ENCODE measurements around the gene PNLIPRP2.

PNLIPRP2 gene

GRCh38 chr10:116683821-116684220 is 63.1 kb downstream of the PNLIPRP2 start:
- no peak for DNase-seq (ENCODE audit: low read depth)

- no peak for DNase-seq (ENCODE audit: low read depth)
Observed at GRCh38 chr10:116684781-116685180, 64.0 kb downstream of the PNLIPRP2 start.

GRCh38 chr10:116685807-116686206 is 65.1 kb downstream of the PNLIPRP2 start:
- DNase-seq (ENCODE audit: low read depth): no peak

- DNase-seq (ENCODE audit: low read depth): no peak
Observed at GRCh38 chr10:116686632-116687031, 65.9 kb downstream of the PNLIPRP2 start.

DNA sequence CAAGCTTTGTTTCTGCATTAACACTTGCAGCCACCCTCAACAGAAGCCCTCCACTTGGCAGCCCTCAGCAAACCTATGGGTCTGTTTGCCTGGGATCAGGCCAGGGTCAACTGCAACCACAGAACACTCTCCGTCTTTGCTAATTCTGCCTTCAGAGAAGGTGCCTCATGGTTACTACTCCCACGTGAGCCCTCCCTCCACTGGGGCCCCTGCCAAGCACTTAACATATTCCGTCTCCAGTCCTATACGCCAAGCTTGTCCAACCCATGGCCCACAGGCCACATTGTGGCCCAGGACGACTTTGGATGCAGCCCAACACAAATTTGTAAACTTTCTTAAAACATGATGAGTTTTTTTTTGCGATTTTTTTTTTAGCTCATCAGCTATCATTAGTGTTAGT is 66.9 kb downstream of the PNLIPRP2 start:
- no peak for DNase-seq (ENCODE audit: low read depth)

- peak; percentile 13 for DNase-seq (ENCODE audit: low read depth)
Observed at GRCh38 chr10:116688241-116688711, 67.5 kb downstream of the PNLIPRP2 start.

- no peak for DNase-seq (ENCODE audit: low read depth)
Observed at GRCh38 chr10:116688741-116689495, 68.2 kb downstream of the PNLIPRP2 start.

DNA sequence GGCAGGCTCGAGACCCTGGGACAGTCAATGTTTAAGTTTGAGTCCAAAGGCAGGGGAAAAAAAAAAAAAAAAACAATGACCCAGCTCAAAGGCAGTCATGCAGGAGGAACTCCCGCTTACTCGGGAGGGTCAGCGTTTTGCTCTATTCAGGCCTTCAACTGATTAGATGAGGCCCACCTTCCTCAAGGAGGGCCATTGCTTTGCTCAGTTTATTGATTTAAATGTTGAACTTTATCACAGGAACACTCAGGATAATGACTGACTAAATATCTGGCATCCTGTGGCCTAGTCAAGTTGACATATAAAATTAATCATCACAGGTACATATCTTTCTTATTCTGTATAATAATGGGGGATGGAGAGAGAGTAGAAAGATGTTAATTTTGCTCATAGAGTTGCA is 69.0 kb downstream of the PNLIPRP2 start:
- DNase-seq (ENCODE audit: low read depth): no peak

- DNase-seq (ENCODE audit: low read depth): no peak
Observed at GRCh38 chr10:116690356-116691322, 69.9 kb downstream of the PNLIPRP2 start.

DNA sequence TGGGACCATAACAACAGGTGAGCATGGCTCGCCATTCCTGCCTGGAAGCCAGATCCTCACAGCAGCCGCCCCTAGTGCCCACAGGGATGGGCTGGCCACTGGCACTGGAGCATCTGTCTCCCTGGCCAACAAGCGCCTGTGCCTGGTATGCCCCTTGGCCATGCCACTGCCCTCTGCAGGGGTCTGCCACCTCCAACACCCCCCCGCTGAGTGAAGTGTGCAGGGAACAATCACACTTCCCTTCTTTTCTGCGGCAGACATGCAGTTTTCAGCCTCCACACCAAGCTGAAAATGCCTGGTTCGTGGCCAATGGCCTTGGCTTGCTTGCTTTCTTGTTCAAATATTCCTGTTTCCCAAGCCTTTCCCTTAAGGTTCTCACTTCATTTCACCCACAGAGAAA is 70.9 kb downstream of the PNLIPRP2 start:
- no peak for DNase-seq (ENCODE audit: low read depth)

- no peak for DNase-seq (ENCODE audit: low read depth)
Observed at GRCh38 chr10:116692225-116692624, 71.5 kb downstream of the PNLIPRP2 start.

- DNase-seq (ENCODE audit: low read depth): no peak
Observed at GRCh38 chr10:116694243-116694926, 73.6 kb downstream of the PNLIPRP2 start.
